ENCODE measurements around the gene TANC1. TPM values are rescaled to one million over a fixed set of nuclear protein-coding genes. Genes with fewer than 3 reads are reported as not detected.

TANC1 gene
- total RNA-seq, 1 experiment from 2014 or later: 2.5 TPM

DNA sequence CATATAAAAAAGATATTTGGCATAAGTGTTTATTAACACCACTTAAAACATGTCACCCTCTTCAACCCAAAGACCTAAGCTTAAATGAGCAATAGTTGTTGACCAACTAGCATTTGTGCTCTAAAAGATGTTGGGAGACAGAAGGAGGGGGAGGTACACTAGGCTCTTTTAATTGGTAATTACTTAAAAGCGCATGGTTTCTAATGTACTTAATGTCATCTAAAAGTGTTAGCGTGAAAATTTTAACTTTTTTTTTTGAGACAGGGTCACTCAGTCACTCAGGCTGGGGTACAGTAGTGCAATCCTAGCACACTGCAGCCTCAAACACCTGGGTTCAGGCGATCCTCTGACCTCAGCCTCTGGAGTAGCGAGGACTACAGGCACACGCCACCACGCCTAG lies 312.6 kb downstream of the TANC1 start:
- H3K18ac ChIP-seq (ENCODE audit: insufficient read length, low read depth, low read length): no peak overlapping the region
- no peak overlapping the region for H3K27ac ChIP-seq (ENCODE audit: insufficient read length, low read depth, low read length)
- no peak for DNase-seq
- no peaks in the 10 kb centered on the region for H3K79me2 ChIP-seq (ENCODE audit: insufficient read depth, low read length)
- H3K79me1 ChIP-seq (ENCODE audit: insufficient read depth, low read depth, low read length, poor library complexity, severe bottlenecking): no peaks in the 10 kb centered on the region
- H3K56ac ChIP-seq (ENCODE audit: insufficient read length, low read depth, low read length): no peak overlapping the region
- no peak overlapping the region for H3K9ac ChIP-seq (ENCODE audit: extremely low read depth, insufficient read length, low read length)
- H4K8ac ChIP-seq (replicated peaks; ENCODE audit: insufficient read length, low read depth, low read length): no peak overlapping the region
- H3K4me1 ChIP-seq (ENCODE audit: insufficient read depth, low read length): no peaks in the 10 kb centered on the region
- H2BK5ac ChIP-seq (ENCODE audit: insufficient read length, low read length): no peak overlapping the region
- H2BK20ac ChIP-seq (ENCODE audit: low read depth, low read length, poor library complexity, severe bottlenecking): no peak overlapping the region
- Mint-ChIP-seq H3K36me3 (ENCODE audit: insufficient read depth in 1 of 3, low read depth in 3 of 3) (peaks cover 0 to 18% (median 0%) of the 10 kb centered on the region in 3 experiments; a peak in 2 of 7 replicates), H3K4me1 (peaks cover 9 to 11% of the 10 kb centered on the region in 2 experiments), H3K4me3 (no peak overlapping the region), H3K27me3 (ENCODE audit: low read depth) (no peaks in the 10 kb centered on the region; the same call in 1 of the 2 replicates), H3K27ac (no peak overlapping the region), H3K9me3 (no peaks in the 10 kb centered on the region)
- H3K4ac ChIP-seq (ENCODE audit: low read depth, low read length): no peak overlapping the region
- H2AK5ac ChIP-seq (ENCODE audit: insufficient read length, low read length): no peak overlapping the region
- H3T11ph ChIP-seq (ENCODE audit: low read length): no peak overlapping the region
- no peaks in the 10 kb centered on the region for H4K20me1 ChIP-seq (ENCODE audit: control insufficient read depth, insufficient read depth, insufficient read length)
- no peak overlapping the region for H2BK120ac ChIP-seq (ENCODE audit: low read depth, low read length, poor library complexity, severe bottlenecking)
- no peak overlapping the region for H2BK12ac ChIP-seq (ENCODE audit: insufficient read length, low read depth, low read length)
- H3K4me2 ChIP-seq (ENCODE audit: insufficient read depth, insufficient read length, low read length): no peak overlapping the region
- H4K5ac ChIP-seq (ENCODE audit: insufficient read length, low read depth, low read length): no peak overlapping the region
- no peak overlapping the region for H2AFZ ChIP-seq (ENCODE audit: low read length)
- H4K91ac ChIP-seq (ENCODE audit: insufficient read length, low read depth, low read length): no peak overlapping the region
- no peaks in the 10 kb centered on the region for H3K23me2 ChIP-seq (ENCODE audit: insufficient read length, low read depth, low read length, poor library complexity, severe bottlenecking)
- no peak overlapping the region for H2BK15ac ChIP-seq (ENCODE audit: low read depth, low read length)
- H3K27me3 ChIP-seq (ENCODE audit: insufficient read depth, low read length): no peaks in the 10 kb centered on the region
- TF ChIP-seq CTCF (conservative IDR thresholded peaks at IDR 0.05): no peak
- H3K9me3 ChIP-seq (ENCODE audit: control insufficient read depth, low read depth, low read length): no peaks in the 10 kb centered on the region
- no peak overlapping the region for H3K23ac ChIP-seq (ENCODE audit: insufficient read length, low read depth, low read length)
- WGBS (ENCODE audit: extremely low coverage, insufficient read length, low lambda C conversion rate): no CpG with 5 or more reads among the region's 6 CpGs
- H3K14ac ChIP-seq (ENCODE audit: insufficient read depth, low read length): no peak overlapping the region

Small RNA genes lying within 50 kb of the gene (microRNA-seq; reads per million reads assigned to microRNA genes)
- gene MIR6888 (ENCODE audit: borderline microRNAs expressed): not detected

Other genes starting within 250 kb of the TANC1 start
- gene DAPL1, start 173.3 kb upstream of the TANC1 start, total RNA-seq (2021): not detected in 2 replicates